Measurements from ENCODE around the gene WBP2.

Gene WBP2

DNA sequence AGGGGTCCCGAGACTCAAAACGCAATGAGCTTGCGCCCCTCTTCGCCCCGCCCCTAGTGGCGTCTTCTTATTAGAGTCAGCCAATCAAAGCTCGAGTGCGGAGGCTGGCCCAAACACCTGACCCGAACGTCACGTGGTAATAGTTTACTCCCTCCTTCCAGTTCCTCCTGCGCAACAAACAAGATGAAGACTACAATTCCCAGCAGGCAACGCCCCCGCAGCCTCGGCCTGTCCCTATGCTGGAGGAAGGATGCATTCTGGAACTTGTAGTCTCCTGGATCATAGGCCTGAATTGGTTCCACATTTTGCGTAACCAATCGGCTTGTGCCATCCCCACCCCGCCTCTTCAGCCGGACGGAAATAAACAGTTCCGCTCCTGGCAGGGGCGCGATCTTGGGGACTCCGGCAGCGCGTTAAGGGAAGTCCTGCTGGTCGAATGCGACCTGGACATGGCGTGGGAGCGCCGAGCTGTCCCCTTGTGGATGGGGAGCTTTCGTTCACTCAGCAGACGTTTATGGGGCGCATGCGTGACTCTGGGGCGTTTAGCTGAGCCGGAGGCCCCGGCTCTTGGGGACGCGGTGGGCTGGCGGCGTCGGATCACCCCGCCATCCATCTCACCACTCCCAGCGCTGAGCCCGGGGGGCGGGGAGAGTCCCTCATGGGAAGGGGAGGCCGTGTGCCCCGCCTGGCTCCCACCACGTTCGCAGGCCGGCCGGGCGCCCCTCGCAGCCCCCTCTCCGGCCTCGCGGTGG, at the start of gene WBP2:
Gene WBP2 (minus strand): TSS at position 26 of the 752 bp plus-strand sequence. CDS start 38 bp downstream, outside the sequence.
- DNase-seq = peak; percentile 99

DNA sequence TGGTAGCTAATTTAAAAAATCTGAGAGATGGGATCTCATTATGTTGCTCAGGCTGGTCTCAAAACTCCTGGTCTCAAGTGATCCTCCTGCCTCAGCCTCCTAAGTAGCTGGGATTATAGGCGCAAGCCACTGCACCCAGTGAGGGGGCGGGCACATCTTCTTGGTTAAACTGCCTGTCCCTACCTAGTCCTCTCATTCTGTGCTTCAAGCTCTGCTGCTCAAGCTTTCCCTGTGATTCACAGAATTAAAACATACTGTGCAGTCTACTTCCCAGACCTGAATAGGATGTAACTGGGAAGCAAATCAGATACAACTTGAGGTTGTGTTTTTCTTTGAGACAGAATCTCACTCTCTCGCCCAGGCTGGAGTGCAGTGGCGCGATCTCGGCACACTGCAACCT, 47.3 kb upstream of the WBP2 start:
- DNase-seq = no peak

GRCh38 chr17:75901727-75902126, 46.6 kb upstream of the WBP2 start:
- no peak for DNase-seq

GRCh38 chr17:75900691-75901533, 45.8 kb upstream of the WBP2 start:
- DNase-seq = no peak

GRCh38 chr17:75899767-75900468, 44.8 kb upstream of the WBP2 start:
- no peak for DNase-seq

GRCh38 chr17:75899353-75899752, 44.2 kb upstream of the WBP2 start:
- no peak for DNase-seq

- no peak for DNase-seq
These were observed 43.7 kb upstream of the WBP2 start for GRCh38 chr17:75898791-75899190.

- no peak for DNase-seq
These were observed 42.9 kb upstream of the WBP2 start for GRCh38 chr17:75898065-75898464.

- no peak for DNase-seq
These were observed 42.3 kb upstream of the WBP2 start for GRCh38 chr17:75897160-75898019.

DNA sequence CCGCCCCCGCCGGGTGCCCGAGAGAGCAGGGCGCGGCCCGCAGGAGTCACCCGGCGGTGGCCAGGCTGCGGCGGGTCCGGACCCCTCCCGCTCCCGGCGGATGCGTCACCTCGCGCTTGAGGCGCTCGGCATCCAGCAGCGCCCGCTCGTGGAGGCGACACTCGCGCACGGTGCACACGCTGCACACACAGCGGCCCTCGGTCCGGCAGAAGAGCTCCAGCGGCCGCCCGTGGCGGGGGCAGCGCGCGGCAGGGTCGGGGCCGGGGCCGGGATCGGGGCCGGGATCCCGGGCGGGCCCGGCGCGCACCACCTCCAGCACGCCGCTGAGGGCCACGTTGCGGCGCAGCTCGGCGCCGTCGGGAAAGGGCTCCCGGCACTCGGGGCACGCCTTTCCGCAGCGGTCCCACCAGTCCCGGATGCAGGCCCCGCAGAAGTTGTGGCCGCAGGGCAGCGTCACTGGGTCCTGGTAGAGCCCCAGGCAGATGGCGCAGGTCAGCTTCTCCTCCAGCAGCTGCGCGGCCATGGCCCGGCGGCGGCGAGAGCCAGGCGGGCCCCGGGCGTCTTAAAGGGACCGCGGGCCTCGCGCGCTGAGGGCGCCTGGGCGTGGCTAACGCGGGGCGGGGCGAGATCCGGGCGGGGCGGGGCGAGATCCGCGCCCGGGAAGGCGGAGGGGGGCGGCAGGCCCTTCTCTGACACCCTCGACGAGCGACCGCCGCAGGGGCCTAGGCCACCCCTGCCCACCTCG, 41.5 kb upstream of the WBP2 start, which contains the start of gene TRIM65:
Gene TRIM65 (minus strand): TSS at position 537 of the 745 bp plus-strand sequence. CDS start 14 bp downstream, at position 523.
- peak; percentile 11 for DNase-seq

- no peak for DNase-seq
These were observed 40.4 kb upstream of the WBP2 start for GRCh38 chr17:75895370-75896155.

- no peak for DNase-seq
These were observed 39.1 kb upstream of the WBP2 start for GRCh38 chr17:75894049-75894733.

DNA sequence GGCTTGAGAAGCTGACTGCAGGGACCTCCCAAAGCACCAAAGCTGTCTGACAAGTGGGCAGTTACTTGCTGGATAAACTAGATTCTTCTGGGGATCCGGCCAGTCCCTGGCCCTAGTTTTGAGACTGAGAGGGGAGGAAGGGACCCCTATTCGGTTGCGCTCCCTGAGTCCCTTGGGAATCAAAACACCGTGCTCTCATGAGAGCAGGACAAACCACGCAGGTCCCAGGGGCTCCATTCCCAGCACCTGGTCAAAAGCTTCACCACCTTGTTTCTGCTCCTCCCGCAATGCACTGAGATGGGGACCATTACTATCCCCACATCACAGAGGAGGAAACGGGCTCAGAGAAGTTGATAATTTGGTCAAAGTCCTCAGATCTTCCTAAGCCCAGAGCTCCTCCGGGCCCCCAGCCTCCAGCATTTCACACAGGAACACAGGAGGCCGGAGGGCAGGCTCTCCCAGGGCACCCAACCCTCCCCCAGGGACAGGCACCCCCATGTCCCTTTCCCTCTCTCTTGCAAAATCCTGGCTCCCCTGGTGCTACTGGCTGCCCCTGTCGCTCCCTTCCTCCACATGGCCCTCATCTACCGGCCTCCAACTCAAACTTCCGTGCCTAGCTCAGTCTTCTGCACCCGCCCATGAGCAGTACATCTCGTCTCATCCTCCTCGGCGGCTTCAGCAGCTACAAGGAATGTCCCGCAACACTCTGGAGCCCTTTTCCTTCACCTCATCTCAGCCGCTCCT, 38.3 kb upstream of the WBP2 start:
- DNase-seq = no peak

- DNase-seq = no peak
These were observed 37.6 kb upstream of the WBP2 start for GRCh38 chr17:75892556-75893224.

- no peak for DNase-seq
These were observed 36.7 kb upstream of the WBP2 start for GRCh38 chr17:75891605-75892555.

DNA sequence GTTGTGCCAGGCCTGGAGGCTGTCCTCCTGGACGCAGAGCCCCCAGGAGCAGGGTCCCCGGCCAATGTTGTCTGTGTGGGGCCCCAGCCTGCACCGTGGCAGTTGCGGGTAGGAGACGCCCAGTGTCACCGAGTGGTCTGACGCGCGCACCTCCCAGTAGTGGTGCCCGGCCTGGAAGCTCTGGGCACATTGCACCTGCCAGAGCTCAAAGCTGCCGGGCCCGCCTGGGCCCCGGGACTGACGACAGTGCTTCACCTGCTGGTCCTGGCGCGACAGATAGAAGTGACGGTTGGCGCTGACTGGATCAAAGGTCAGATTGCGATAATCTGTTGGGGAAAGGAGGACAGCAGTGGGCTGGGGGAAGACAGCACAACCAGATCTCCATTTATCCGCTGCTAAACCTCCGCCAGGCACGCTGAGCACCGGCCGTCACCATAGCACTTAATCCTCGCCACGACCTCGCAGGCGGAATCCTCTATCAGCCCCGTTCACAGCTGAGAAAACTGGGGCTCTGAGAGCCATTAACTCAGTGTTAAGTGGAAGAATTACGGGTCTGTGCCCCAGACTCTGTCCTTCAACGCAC, 36.0 kb upstream of the WBP2 start:
- DNase-seq = no peak

DNA sequence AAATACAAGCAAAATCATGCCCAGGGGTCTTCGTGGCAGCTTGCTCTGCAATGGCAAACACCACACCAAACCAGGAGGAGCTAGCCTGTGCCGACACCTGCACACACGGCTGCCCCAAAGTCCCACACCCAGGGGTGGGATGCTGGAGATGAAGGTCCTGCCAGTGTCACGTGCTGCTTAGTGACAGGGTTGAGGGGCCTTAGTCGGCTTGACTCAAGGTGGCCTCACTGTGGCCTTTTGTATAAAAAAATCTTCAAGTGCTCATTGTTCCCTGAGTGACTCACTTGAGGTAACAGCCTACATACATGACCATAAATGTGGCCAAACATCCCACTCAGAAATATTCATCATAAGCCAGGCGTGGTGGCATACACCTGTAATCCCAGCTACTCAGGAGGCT, 34.3 kb upstream of the WBP2 start:
- no peak for DNase-seq
